Effector CD8-positive, alpha-beta T cell (primary cell): ENCODE measurements around the gene GRM7.

Source experiments
- DNase-seq: peaks from one replicate; lab custom pipeline; 2025; lab: John Stamatoyannopoulos, UW

Gene GRM7

GRCh38 chr3:7146529-7146928 lies 285.6 kb downstream of the GRM7 start:
- DNase-seq: no peak

GRCh38 chr3:7158516-7158915 lies 297.6 kb downstream of the GRM7 start:
- DNase-seq: no peak

GRCh38 chr3:7160689-7161088 lies 299.8 kb downstream of the GRM7 start:
- DNase-seq: no peak

GRCh38 chr3:7166460-7166859 lies 305.5 kb downstream of the GRM7 start:
- DNase-seq: no peak

- no peak for DNase-seq
These were observed 310.6 kb downstream of the GRM7 start for GRCh38 chr3:7171493-7171892.

- DNase-seq: no peak
These were observed 312.1 kb downstream of the GRM7 start for GRCh38 chr3:7172996-7173395.

- DNase-seq: no peak
These were observed 327.6 kb downstream of the GRM7 start for GRCh38 chr3:7188551-7188950.

GRCh38 chr3:7190095-7190494 lies 329.2 kb downstream of the GRM7 start:
- no peak for DNase-seq

GRCh38 chr3:7193269-7193668 lies 332.4 kb downstream of the GRM7 start:
- no peak for DNase-seq

- no peak for DNase-seq
These were observed 333.3 kb downstream of the GRM7 start for GRCh38 chr3:7194071-7194835.

- no peak for DNase-seq
These were observed 335.0 kb downstream of the GRM7 start for GRCh38 chr3:7195934-7196333.

GRCh38 chr3:7201784-7202183 lies 340.9 kb downstream of the GRM7 start:
- DNase-seq: no peak

- DNase-seq: no peak
These were observed 343.3 kb downstream of the GRM7 start for GRCh38 chr3:7203969-7204847.

- DNase-seq: no peak
These were observed 343.9 kb downstream of the GRM7 start for GRCh38 chr3:7204848-7205156.

- no peak for DNase-seq
These were observed 344.6 kb downstream of the GRM7 start for GRCh38 chr3:7205535-7205934.

- DNase-seq: no peak
These were observed 345.0 kb downstream of the GRM7 start for GRCh38 chr3:7205962-7206361.

- no peak for DNase-seq
These were observed 346.2 kb downstream of the GRM7 start for GRCh38 chr3:7207125-7207524.

- no peak for DNase-seq
These were observed 347.0 kb downstream of the GRM7 start for GRCh38 chr3:7207928-7208327.

- DNase-seq: no peak
These were observed 348.2 kb downstream of the GRM7 start for GRCh38 chr3:7209098-7209497.

- no peak for DNase-seq
These were observed 350.8 kb downstream of the GRM7 start for GRCh38 chr3:7211740-7212139.

GRCh38 chr3:7215706-7216105 lies 354.8 kb downstream of the GRM7 start:
- DNase-seq: no peak

GRCh38 chr3:7226393-7226792 lies 365.5 kb downstream of the GRM7 start:
- no peak for DNase-seq

GRCh38 chr3:7238565-7239295 lies 377.8 kb downstream of the GRM7 start:
- no peak for DNase-seq
